Lower lobe of right lung (tissue), 2 donors: ENCODE data around the gene DUSP7. TPM values are rescaled to one million over a fixed set of nuclear protein-coding genes. Genes with fewer than 3 reads are reported as not detected.

Experiments used
- ATAC-seq, 2 donors: fragments of 200-7000 bp; cut with Tn5 transposase; one replicate each; pipeline ENCODE4 v1.9.1; 2020 to 2022; ENCODE audit warnings: mild to moderate bottlenecking in 2 of 2, moderate library complexity in 2 of 2
- DNase-seq: peaks from one replicate; pipeline ENCODE4 v3.0.0-alpha.2; 2020
- H3K27ac ChIP-seq: fragments of 200-600 bp; one replicate; pipeline ENCODE4 v1.8.0; 2022
- H3K27me3 ChIP-seq: fragments of 200-600 bp; one replicate; pipeline ENCODE4 v1.8.0; 2022; ENCODE audit warnings: low read depth
- H3K36me3 ChIP-seq: fragments of 200-600 bp; one replicate; pipeline ENCODE4 v1.8.0; 2022; ENCODE audit warnings: mild to moderate bottlenecking
- H3K4me1 ChIP-seq: fragments of 200-600 bp; one replicate; pipeline ENCODE4 v1.8.0; 2022
- H3K4me3 ChIP-seq: fragments of 200-600 bp; one replicate; pipeline ENCODE4 v1.8.0; 2022; ENCODE audit warnings: mild to moderate bottlenecking
- H3K9me3 ChIP-seq: fragments of 200-600 bp; one replicate; pipeline ENCODE4 v1.8.0; 2022
- intact Hi-C: fragments of 100-400 bp; cut with DNase I; formaldehyde crosslinking; loops from one replicate; pipeline ENCODE4 v1.11.0; 2022
- total RNA-seq: library from RNA; stranded (reverse); fragmentation: NEBNext Ultra II Directional; extraction: Animal tissue kit (Norgen Biotek cat#: 25700); gene quantifications from one replicate; pipeline ENCODE4 v1.2.1, GENCODE V29; 2021
- TF ChIP-seq, protein P1 (sequence below): fragments of 200-600 bp; IDR thresholded peaks from one replicate; pipeline ENCODE4 v1.8.0; 2022; ENCODE audit warnings: antibody characterized with exemption, mild to moderate bottlenecking
- donor health status: DM: no; HTN: yes; CAD: no; lungs with severe emphysema.

Gene DUSP7
- total RNA-seq, 1 donor from 2014 or later: 28.8 TPM

DNA sequence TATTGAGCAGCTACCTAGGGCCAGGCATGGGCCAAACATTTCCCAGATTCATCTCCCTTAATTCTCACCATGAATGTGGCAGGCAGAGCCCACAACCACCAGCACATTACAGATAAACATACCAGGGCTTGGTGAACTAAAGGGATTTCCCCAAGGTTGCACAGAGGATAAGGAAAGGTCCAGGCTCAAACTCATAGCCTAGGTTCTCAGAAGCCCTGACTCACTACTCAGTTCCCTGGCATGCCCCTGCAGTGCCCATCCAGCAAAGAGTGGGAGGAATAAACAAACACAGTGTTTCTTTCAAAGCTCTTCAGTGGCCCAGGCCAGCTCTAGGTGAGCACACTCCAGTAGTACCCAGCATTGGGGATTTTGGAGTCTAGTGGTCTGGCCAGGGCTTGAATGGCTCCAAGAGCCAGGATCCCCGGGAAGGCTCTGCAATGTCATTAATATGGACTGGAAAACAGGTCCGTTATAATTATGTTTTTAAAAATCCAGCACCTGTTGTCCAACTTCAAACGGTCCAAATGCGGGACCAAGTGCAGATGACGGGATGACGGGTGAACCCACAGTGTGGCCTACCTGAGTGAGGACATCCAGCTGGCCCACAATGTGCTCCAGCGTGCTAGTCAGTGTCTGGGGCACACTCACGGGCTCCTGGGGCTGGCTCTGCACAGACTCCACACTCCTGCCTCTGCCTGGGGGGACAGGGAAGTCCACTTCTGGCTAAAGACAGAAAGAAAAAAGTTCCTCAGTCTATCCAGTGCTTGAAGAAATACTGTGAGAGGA is 39.8 kb upstream of the DUSP7 start:
- peak; percentile 35 for DNase-seq
- TF ChIP-seq, protein P1, sequence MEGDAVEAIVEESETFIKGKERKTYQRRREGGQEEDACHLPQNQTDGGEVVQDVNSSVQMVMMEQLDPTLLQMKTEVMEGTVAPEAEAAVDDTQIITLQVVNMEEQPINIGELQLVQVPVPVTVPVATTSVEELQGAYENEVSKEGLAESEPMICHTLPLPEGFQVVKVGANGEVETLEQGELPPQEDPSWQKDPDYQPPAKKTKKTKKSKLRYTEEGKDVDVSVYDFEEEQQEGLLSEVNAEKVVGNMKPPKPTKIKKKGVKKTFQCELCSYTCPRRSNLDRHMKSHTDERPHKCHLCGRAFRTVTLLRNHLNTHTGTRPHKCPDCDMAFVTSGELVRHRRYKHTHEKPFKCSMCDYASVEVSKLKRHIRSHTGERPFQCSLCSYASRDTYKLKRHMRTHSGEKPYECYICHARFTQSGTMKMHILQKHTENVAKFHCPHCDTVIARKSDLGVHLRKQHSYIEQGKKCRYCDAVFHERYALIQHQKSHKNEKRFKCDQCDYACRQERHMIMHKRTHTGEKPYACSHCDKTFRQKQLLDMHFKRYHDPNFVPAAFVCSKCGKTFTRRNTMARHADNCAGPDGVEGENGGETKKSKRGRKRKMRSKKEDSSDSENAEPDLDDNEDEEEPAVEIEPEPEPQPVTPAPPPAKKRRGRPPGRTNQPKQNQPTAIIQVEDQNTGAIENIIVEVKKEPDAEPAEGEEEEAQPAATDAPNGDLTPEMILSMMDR: no peak
- ATAC-seq: peak; percentile 6 to 42
- intact Hi-C loops: no loop called here
- peaks cover 14% of the 10 kb centered on the region for H3K4me1 ChIP-seq
- H3K9me3 ChIP-seq: peaks cover 3% of the 10 kb centered on the region
- H3K27ac ChIP-seq: no peak overlapping the region
- no peak overlapping the region for H3K4me3 ChIP-seq
- no peaks in the 10 kb centered on the region for H3K36me3 ChIP-seq
- no peaks in the 10 kb centered on the region for H3K27me3 ChIP-seq

DNA sequence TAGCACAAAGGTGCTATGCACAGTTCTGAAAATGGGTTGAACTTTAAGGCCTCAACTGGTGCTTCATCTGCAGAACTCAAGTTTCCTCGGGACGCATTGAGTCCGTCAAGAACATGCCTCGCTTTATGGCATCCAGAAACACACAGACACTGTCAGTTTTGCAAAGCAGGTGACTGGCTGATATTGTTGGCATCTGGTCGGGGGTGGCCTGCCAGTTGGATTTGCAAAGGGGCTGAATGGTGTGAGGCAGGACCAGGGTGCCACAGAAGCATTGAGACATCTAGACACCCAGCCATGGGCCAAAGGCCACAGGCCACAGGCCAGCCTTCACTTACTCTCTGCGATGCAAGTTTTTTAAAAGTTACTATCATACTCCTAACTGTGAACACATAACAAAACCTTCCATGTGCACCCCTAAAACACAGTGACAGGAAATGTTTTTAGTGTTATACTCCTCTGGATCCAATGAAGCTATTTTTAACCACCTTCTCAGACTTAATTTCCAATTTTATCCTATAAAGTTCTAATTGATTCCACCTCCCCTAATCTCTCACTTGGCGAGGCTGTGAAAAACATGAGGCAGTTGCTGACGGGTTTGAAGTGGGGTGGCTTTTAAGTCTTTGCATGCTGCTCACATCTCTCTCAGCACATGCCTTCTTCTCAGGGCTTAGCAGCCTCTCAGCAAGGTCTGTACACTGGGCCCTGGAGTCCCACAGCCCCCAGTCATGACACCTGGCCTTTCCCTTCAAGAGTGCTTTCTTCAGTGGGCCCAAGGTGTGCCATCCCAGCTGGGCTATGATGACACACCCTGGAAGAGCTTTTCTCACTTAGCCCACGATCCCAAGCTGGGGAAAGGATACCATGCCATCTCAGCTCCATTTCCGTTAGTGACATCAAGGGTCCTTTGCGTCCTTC is 38.5 kb upstream of the DUSP7 start:
- no peak overlapping the region for H3K4me3 ChIP-seq
- H3K27ac ChIP-seq: no peak overlapping the region
- peak; percentile 12 for DNase-seq
- intact Hi-C loops: no loop called here
- ATAC-seq: no peak
- TF ChIP-seq, protein P1: no peak
- peaks cover 28% of the 10 kb centered on the region for H3K4me1 ChIP-seq
- no peaks in the 10 kb centered on the region for H3K27me3 ChIP-seq
- no peaks in the 10 kb centered on the region for H3K9me3 ChIP-seq
- no peaks in the 10 kb centered on the region for H3K36me3 ChIP-seq

DNA sequence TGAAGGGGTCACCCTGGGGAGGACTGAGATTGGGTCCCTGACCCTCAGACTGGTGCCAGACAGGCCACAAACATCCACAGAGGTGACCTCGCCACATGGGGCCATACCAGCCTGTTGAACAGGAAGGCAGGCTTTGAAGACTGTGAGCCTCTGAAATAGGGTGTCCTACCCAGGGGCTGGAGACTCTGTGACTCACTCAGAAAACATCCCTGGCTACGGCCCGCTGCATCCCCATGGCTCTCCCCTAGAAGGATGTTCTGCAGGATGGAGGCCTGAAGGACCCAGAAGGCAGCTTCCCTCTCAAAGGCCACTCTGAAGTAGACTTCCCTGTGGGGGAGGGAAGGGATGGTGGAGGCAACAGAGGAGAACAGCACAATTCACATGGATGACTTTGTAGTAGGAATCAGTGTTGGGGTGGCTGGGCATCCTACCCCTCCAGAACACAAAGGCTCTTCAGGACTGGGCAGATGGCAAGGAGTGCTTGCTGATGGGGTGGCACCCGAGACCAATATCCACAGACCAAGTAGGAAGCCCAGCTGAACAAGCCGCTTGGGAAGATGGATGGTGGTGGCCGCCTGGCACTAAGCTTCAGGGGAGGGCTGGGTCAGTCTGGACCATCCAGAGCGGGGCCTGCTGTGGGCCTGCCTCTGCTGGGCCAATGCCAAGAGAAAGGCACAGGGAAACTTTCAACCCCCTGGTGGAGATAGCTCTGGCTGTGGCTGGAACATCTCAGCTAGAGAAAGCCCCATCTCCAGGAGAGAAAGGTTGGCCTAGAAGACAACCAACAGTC is 37.6 kb upstream of the DUSP7 start:
- DNase-seq: peak; percentile 20
- Histone ChIP-seq H3K4me3 (no peak overlapping the region), H3K27ac (no peak overlapping the region), H3K9me3 (no peaks in the 10 kb centered on the region), H3K4me1 (peaks cover 28% of the 10 kb centered on the region), H3K27me3 (no peaks in the 10 kb centered on the region), H3K36me3 (no peaks in the 10 kb centered on the region)
- intact Hi-C loops: no loop called here
- no peak for ATAC-seq
- TF ChIP-seq, protein P1: no peak

DNA sequence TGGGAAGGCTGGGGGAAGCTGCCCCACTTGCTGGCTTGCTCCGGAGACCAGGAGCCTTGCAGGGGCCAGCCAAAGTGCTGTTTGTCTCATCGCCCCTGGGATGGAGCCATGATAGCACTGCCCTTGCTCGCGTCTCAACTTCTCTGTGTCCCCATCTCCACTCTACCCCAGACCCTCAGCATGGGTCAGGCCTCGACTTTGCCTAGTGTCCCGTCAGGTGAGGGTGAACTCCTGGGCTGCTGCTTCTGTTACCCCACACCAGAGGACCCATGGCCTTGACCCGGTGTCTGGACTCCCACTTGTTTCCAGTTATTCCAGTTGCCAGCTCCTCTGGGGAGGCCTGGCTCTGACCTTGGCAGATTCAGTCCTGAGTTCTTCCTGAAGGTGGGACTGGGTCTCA is 36.5 kb upstream of the DUSP7 start:
- Histone ChIP-seq H3K9me3 (no peaks in the 10 kb centered on the region), H3K4me3 (no peak overlapping the region), H3K27ac (no peak overlapping the region), H3K27me3 (no peaks in the 10 kb centered on the region), H3K36me3 (no peaks in the 10 kb centered on the region), H3K4me1 (peaks cover 25% of the 10 kb centered on the region)
- no peak for ATAC-seq
- TF ChIP-seq, protein P1: no peak
- DNase-seq: peak; percentile 26
- intact Hi-C loops: no loop called here

DNA sequence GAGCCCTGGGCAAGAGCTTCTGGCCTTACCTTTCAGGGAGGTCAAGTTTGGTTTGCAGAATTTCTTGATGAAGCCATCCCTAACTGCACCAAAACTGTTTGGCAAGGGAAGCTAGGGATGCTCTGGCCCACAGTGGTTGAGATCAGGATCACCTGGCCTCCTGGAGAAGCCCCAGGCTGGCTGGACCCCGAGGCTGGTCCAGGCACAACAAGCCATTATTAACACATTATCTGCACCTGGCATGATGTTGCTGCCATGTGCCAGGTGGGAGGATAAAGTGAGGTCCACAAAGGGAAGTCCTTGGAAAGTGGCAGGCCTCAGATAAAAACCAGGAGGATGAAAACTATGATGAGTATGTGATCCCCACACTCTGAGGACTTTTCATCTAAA is 35.9 kb upstream of the DUSP7 start:
- ATAC-seq: no peak
- H3K27me3 ChIP-seq: no peaks in the 10 kb centered on the region
- H3K27ac ChIP-seq: peak overlapping the region; percentile 78
- no peaks in the 10 kb centered on the region for H3K9me3 ChIP-seq
- H3K4me1 ChIP-seq: peaks cover 30% of the 10 kb centered on the region
- no peak overlapping the region for H3K4me3 ChIP-seq
- H3K36me3 ChIP-seq: no peaks in the 10 kb centered on the region
- intact Hi-C loops: no loop called here
- TF ChIP-seq, protein P1: no peak
- peak; percentile 10 for DNase-seq
